ENCODE data around the gene OR1K1. TPM values are rescaled to one million over a fixed set of nuclear protein-coding genes. Genes with fewer than 3 reads are reported as not detected.
"Not testable (repeated sequence)": the region's sequence is repeated elsewhere in the genome, so short reads cannot be mapped to it uniquely, and the experiment has no call there.

The OR1K1 gene
- total and polyA plus RNA-seq, 2 of the 13 experiments (the other 11 are each of a cell fraction or from before 2014, with no cell fraction given), result not detected

GRCh38 chr9:122808141-122808540, 8.2 kb downstream of the OR1K1 start:
- no peak overlapping the region for H3K4me3 ChIP-seq (replicated peaks in 1 of 3; ENCODE audit: insufficient read depth in 1 of 3, low read depth in 2 of 3, low read length in 3 of 3)
- H3K9ac ChIP-seq (ENCODE audit: insufficient read depth, low read depth, low read length), result no peak overlapping the region
- no peaks in the 10 kb centered on the region for H3K27me3 ChIP-seq (ENCODE audit: control insufficient read depth in 1 of 2, insufficient read depth in 2 of 2, low read length in 2 of 2)
- H2AFZ ChIP-seq (ENCODE audit: low read length), result no peak overlapping the region
- no peaks in the 10 kb centered on the region for H3K36me3 ChIP-seq (replicated peaks in 1 of 2; ENCODE audit: control insufficient read depth in 1 of 2, insufficient read depth in 2 of 2, low read length in 2 of 2)
- 74% methylated on average over 3 of the region's 3 CpGs for WGBS (ENCODE audit: low lambda C conversion rate)
- DNase-seq (ENCODE audit: low spot score) (no peak), ATAC-seq (no peak), FAIRE-seq (no peak)
- TF ChIP-seq FOXK2 (IDR thresholded peaks at IDR 0.05), result no peak
- no peak for TF ChIP-seq AKNA (CRISPR knock-in tag; IDR thresholded peaks at IDR 0.05; ENCODE audit: borderline replicate concordance)
- TF ChIP-seq ZNF660 (CRISPR knock-in tag; IDR thresholded peaks at IDR 0.05; ENCODE audit: borderline replicate concordance, low read depth), result no peak
- no peak for TF ChIP-seq TFDP2 (CRISPR knock-in tag; IDR thresholded peaks at IDR 0.05)
- no peak for TF ChIP-seq BATF2 (CRISPR knock-in tag; IDR thresholded peaks at IDR 0.05)
- no peak for TF ChIP-seq PHF21A (CRISPR knock-in tag; IDR thresholded peaks at IDR 0.05)
- no peak for TF ChIP-seq ARNT (IDR thresholded peaks at IDR 0.05)
- no peak for TF ChIP-seq NR2F1 (CRISPR knock-in tag; IDR thresholded peaks at IDR 0.05)
- no peak for TF ChIP-seq NFIB (CRISPR knock-in tag; IDR thresholded peaks at IDR 0.05; ENCODE audit: borderline replicate concordance)
- H3K79me2 ChIP-seq (ENCODE audit: insufficient read depth, low read length), result no peaks in the 10 kb centered on the region
- no peaks in the 10 kb centered on the region for H4K20me1 ChIP-seq (ENCODE audit: insufficient read depth, low read length)
- in situ Hi-C loops (cut with HindIII; ENCODE audit: extremely low pct_ligation_motif_present, low pct_unique_long_range_greater_than_20kb), result loop anchor here (10.0 to 25.0 kb wide), 2 partner anchors 303 to 446 kb away; partner anchors contain the start of gene PTGS1
- H3K9me3 ChIP-seq (ENCODE audit: low read length), result no peaks in the 10 kb centered on the region
- intact Hi-C loops (cut with micrococcal nuclease; ENCODE audit: unreplicated experiment), result no loop called here
- no peak overlapping the region for H3K27ac ChIP-seq (ENCODE audit: extremely low read length, insufficient read depth, low read length)
- POLR2A ChIA-PET, result no interaction called here
- peaks cover 16% of the 10 kb centered on the region; the same call in 1 of the 2 replicates for H3K4me1 ChIP-seq (ENCODE audit: insufficient read depth, low read length)
- H3K4me2 ChIP-seq (ENCODE audit: low read depth, low read length), result no peak overlapping the region
- CTCF ChIA-PET (ENCODE audit: low intra/inter-chr PET ratio, low total read pairs), result interaction anchor here (0.8 kb wide), 1 partner anchor 343 kb away, joined by 3 read pairs; no protein-coding TSS in a partner anchor
- no TSS peak for BruUV-seq (replicated peaks)

GRCh38 chr9:122809261-122809660, 9.3 kb downstream of the OR1K1 start:
- H3K4me2 ChIP-seq (ENCODE audit: low read depth, low read length); H3K27ac ChIP-seq (ENCODE audit: extremely low read length, insufficient read depth, low read length); H2AFZ ChIP-seq (ENCODE audit: low read length); H3K9ac ChIP-seq (ENCODE audit: insufficient read depth, low read depth, low read length); H3K79me2 ChIP-seq (ENCODE audit: insufficient read depth, low read length); H3K4me3 ChIP-seq (replicated peaks in 1 of 3; ENCODE audit: insufficient read depth in 1 of 3, low read depth in 2 of 3, low read length in 3 of 3); DNase-seq (ENCODE audit: low spot score); BruUV-seq (replicated peaks); POLR2A ChIA-PET; FAIRE-seq; H3K27me3 ChIP-seq (ENCODE audit: control insufficient read depth in 1 of 2, insufficient read depth in 2 of 2, low read length in 2 of 2); ATAC-seq; H3K36me3 ChIP-seq (replicated peaks in 1 of 2; ENCODE audit: control insufficient read depth in 1 of 2, insufficient read depth in 2 of 2, low read length in 2 of 2); H4K20me1 ChIP-seq (ENCODE audit: insufficient read depth, low read length); H3K9me3 ChIP-seq (ENCODE audit: low read length); intact Hi-C loops (cut with micrococcal nuclease; ENCODE audit: unreplicated experiment): not testable (repeated sequence)
- in situ Hi-C loops (cut with HindIII; ENCODE audit: extremely low pct_ligation_motif_present, low pct_unique_long_range_greater_than_20kb), result loop anchor here (10.0 to 25.0 kb wide), 2 partner anchors 304 to 447 kb away; partner anchors contain the start of gene PTGS1
- CTCF ChIA-PET (ENCODE audit: low intra/inter-chr PET ratio, low total read pairs), result interaction anchor here (1.5 to 3.6 kb wide), 2 partner anchors 345 to 684 kb away, joined by 5 to 49 read pairs; no protein-coding TSS in a partner anchor
- WGBS (ENCODE audit: low lambda C conversion rate), result 37% methylated on average over 7 of the region's 7 CpGs
- peaks cover 19% of the 10 kb centered on the region for H3K4me1 ChIP-seq (ENCODE audit: insufficient read depth, low read length)

Data from HepG2 (cell line).